HL-60 (cell line): ENCODE results near the gene ANKRD33B.

Source experiments
- CTCF ChIP-seq: IDR thresholded peaks from one replicate; pipeline ENCODE4 v1.5.1; 2011; ENCODE audit warnings: low read length, control low read depth, inconsistent platforms; ENCODE audit not compliant: insufficient read depth
- REST ChIP-seq: IDR thresholded peaks from 2 replicates; pipeline ENCODE4 v1.6.1; 2012; ENCODE audit warnings: low read depth; ENCODE audit not compliant: insufficient replicate concordance
- SPI1 ChIP-seq: IDR thresholded peaks from 2 replicates; pipeline ENCODE4 v1.6.1; 2012; ENCODE audit warnings: low read depth, mild to moderate bottlenecking, borderline replicate concordance

- no peak for TF ChIP-seq CTCF
- TF ChIP-seq SPI1 = no peak
- TF ChIP-seq REST = no peak
Measured at GRCh38 chr5:10539687-10539998, 24.2 kb upstream of the ANKRD33B start.
